T-helper 1 cell (primary cell): ENCODE data around the gene FAM209A.
"Not testable (repeated sequence)": the region's sequence is repeated elsewhere in the genome, so short reads cannot be mapped to it uniquely, and the experiment has no call there.

ENCODE experiments used
- DNase-seq, 5 donors: peaks; one replicate each; pipeline ENCODE4 v3.0.0-alpha.2; 2012 to 2020

The FAM209A gene

DNA sequence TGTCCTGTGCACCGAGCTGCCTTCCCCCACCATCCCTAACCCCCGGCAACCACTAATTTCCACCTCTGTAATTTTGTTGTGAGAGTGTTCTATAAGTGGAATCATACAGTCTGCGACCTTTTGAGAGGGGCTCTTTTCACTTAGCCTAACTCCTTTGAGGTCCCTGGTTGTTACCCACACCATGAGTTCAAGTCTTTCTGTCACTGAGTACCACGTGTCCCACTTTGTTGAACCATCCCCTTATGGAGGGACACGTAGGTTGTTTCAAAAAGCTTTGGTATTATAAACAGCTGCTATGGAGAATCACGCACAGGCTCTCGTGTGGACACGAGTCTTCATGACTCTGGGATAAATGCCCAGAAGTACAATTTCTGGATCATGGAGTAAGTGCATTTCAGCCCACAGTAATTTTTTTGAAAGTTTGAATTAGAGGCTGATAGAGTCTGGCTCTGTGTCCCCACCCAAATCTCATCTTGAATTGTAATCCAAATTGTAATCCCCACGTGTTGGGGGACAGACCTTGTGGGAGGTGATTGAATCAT, 18.0 kb downstream of the FAM209A start:
- no peak for DNase-seq

DNA sequence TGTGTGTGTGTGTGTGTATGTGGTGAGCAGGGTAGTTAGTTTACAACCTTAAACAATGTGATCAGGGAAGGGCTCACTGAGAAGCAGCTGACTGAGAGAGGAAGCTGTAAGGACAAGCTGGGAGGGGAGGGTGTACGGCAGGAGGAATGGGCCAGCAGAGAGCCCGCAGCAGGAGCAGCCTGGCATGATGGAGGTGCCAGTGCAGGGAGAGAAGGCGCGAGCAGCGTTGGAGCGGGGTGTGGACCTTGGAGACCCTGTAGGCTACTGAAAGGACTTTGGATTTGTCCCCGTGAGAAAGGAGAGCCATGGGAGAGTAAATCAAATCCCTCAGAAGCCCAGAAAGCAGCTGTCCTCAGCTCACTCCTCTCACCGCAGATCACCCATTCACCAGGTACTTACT, 27.0 kb downstream of the FAM209A start:
- DNase-seq, result no peak

DNA sequence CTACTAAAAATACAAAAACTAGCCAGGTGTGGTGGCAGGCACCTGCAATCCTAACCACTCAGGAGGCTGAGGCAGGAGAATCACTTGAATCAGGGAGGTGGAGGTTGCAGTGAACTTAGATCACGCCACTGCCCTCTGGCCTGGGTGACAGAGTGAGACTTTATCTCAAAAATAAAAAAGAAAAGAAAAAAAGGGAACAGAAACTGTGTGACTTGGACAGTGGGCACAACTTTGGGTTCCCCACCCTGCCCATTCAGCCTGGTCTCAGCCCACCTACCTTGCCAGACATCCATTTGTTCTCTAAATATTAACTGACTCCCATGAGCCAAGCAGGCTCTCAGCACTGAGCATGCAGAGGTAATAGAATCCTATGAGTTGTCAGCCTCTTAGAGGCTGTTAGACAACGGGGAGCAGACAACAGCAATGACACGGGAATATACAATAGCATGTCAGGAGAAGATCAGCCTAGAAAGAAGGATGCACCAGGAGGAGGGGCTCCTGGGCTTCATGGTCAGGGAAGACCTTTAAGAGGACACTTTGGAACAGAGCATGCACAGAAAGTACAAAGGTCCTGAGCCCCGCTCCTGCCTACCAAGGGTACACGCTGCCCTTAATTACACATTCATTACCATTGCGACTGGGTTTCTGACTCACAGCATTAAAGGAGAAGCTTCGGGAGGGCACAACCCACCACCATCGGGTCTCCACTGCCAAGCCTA, 28.5 kb downstream of the FAM209A start:
- no peak for DNase-seq

DNA sequence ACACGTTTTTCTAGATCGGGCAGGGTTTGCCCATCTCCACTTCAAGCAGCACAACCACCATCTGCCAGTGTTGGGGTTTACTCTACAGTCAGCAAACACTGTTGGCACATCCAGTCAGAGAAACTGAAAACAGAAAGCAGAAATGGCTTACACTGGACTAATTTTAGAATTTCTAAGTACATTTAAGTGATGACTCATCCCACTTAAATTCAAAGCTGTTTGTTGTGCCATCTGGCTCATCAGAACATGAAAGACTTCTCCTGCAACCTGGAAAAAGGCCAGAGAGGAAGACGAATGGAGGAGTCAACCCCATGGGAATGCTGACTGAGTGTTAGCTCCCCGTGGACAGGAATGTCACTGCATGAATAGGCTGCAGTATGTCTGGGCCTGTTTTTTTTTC, 30.3 kb downstream of the FAM209A start:
- peak in 1 of 5 donors; percentile 55 for DNase-seq

DNA sequence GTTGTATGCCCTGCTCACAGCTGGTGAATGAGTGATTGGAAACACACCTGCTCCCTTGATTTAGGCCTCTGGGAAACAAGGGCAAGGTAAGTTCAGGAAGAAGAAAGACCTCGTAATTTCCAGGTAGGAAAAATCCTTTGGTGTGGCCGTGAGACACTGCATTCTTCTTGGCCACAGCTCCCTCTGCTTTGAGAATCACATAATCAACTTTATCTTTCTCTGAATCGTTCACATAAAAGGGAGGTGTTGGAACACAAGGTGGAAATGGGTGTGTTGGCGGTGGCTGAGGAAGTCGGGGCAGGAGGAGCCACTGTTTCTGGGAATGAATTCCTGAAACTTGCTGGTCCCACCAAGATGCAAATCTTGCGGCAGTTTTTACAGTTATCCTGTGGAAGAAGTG, 34.4 kb downstream of the FAM209A start:
- no peak for DNase-seq

DNA sequence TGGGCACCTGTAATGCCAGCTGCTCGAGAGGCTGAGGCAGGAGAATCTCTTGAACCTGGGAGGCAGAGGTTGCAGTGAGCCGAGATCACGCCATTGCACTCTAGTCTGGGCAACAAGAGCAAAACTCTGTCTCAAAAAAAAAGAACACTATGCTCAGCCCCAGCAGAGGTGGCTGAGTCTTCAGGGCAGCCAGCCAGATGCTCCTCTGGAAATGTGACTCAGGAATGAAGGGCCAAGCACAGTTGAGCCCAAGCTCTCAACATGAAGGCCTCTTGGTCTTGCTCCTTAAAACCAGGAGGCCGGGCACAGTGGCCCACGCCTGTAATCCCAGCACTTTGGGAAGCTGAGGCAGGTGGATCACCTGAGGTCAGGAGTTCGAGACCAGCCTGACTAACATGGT, 40.0 kb downstream of the FAM209A start:
- DNase-seq, result not testable (repeated sequence)

DNA sequence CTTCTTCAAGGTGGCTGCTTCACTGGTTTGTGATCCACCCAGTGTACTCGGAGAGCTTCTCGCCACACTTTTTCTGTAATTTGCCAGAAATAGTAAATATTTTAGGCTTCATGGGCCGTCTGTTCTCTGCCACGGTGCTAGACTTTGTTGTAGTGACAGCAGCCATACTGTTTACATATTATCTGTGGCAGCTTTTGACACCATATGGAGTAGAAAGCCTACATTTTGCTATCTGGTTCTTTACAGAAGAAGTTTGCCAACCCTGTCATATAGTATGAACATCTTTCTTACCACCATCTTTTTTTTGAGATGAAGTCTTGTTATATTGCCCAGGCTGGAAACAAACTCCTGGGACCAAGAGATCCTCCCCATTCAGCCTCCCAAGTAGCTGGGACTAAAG, 41.0 kb downstream of the FAM209A start:
- DNase-seq, result no peak

DNA sequence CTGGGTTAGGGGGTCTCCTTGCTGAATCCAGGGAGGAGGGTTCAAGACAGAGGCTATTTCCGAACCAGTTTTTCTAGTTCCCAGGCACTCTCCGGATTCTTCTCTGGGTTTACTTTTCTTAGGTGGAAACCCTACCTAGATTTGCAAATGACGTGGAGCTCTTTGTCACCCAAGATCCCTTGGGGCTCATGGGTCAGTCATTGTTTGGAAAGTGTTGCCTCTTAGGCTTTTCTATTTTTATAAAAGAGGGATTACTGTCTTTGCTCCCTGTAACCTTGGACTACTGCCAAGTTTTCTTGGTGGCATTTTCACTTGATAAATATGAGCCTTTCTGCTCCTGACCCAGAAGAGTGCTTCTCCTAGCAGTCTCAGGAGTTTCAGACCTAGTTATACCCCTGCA, 42.1 kb downstream of the FAM209A start:
- no peak for DNase-seq

DNA sequence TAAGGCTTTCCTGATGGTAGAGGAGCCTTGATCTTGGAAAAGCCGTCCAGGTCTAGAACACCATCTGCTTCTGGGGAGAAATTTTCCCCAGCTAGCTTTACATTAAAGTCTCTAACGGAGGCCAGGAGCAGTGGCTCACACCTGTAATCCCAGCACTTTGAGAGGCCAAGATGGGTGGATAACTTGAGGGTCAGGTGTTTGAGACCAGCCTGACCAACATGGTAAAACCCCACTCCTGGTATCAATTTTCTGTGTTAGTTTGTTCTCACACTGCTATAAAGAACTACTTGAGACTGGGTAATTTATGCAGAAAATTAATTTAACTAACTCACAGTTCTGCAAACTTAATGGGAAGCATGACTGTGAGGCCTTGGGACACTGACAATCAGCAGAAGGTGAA, 46.3 kb downstream of the FAM209A start:
- DNase-seq, result no peak

DNA sequence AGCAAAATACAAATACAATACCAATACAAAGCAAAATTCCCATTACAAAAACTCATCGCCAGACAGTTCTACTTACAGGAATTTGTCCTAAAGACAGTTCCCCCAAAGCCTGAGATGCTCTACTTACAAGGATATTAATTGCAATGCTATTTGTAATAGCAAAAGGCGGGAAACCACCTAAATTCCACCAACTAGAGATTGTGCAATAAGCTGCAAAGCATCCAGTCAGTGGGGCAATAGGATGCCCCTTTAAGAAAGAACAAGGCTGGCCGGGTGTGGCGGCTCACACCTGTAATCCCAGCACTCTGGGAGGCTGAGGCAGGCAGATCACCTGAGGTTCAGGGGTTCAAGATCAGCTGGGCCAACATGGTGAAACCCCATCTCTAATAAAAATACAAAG, 47.6 kb downstream of the FAM209A start:
- DNase-seq, result no peak

DNA sequence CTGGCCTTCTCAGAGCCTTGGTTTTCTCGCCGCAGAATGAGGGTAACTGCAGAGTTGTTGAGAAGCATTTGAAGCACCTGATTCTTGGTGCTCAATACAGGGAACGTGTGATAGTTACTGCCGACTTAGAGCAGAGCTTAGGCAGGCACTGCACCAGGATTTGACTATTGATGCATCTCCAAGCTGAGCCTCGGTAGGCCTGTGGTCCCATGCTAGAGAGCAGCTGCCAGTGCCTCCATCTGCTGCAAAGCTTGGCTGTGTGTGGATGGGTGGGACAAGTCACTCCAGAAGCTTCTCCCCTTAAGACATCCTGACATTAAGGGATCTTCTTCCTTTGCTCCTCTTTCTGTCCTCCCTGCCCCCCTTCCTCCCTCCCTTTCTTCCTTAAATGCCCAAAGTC, 49.4 kb downstream of the FAM209A start:
- no peak for DNase-seq

DNA sequence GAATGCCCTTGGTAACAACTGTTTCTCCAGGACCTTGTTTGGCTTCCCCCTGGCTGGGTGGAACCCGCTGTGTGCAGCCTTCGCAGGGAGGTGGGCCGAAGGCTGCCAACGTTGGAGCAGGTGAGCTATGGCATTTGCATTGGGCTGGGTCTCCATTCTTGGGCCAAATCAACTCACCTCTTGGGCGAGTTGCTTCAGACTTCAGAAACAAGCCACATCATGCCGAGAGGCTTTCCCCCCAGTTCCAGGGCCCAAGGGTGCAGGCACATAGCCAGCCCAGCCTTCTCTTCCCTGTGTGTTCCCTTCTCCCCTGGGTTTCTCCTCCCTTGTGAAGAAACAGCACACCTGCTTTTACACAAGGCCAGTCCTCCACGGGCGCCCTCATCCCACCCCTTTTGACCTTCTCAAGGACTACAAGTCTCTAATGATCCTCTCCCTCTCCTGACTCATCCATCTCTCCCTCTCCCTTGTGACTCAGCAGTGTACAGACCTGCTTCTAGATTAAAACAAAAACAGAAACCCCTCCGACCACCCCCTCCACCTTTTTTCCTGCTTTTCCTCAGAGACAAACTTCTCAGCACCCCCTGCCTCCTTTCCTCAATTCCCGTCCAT, 50.1 kb downstream of the FAM209A start:
- no peak for DNase-seq

DNA sequence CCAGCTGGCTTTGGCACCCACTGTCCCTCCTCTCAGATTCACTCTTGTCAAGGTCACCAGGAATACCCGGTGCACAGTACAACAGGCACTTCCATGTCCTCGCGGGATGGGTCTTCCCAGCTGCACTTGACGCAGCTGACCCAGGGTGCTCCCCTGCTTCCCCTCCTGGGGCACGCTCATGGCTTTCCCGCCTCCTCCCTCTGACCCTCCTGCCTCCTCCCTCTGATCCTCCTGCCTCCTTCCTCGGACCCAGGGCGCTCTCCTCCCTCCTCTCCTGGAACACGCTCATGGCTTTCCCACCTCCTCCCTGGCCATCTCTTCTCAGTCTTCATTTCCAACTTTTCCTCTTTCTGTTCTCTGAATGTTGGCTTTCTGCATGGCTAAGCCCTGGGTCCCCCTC, 50.6 kb downstream of the FAM209A start:
- DNase-seq, result no peak
